GM12864 (cell line): Measurements from ENCODE around the gene MRPS23.

Experiments
- DNase-seq: peaks from one replicate; pipeline ENCODE4 v3.0.0-alpha.2; 2011; ENCODE audit warnings: low read depth
- H3K4me3 ChIP-seq: 2 replicates; pipeline ENCODE4 v1.5.1; 2011; ENCODE audit warnings: mild to moderate bottlenecking, low read depth, low read length, control low read depth
- TF ChIP-seq, protein P1 (sequence below): IDR thresholded peaks from 2 replicates; pipeline ENCODE4 v1.5.1; 2011; ENCODE audit warnings: low read depth, mild to moderate bottlenecking, moderate library complexity, low read length, control low read depth, inconsistent platforms; ENCODE audit errors: missing control alignments

The MRPS23 gene

DNA sequence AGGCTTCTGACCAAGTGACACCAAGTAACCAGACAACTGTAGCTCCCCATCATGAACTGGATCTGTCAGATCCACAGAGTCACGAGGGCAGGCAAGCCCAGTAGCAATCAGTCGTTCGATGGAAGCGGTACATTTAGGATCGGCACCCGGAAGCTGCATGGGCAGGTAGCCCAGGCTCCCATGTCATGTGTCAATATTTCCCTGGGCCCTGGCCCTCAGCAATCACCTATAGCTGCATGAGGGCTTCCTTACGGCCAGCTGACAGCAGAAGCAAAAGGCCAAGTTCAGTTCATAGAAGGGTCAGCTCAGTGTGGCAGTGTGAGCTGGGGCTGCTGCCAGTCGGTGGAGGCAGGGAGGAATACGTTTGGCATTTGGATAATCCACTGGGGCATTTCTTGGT is 31.8 kb downstream of the MRPS23 start:
- no peak overlapping the region for H3K4me3 ChIP-seq
- TF ChIP-seq, protein P1, sequence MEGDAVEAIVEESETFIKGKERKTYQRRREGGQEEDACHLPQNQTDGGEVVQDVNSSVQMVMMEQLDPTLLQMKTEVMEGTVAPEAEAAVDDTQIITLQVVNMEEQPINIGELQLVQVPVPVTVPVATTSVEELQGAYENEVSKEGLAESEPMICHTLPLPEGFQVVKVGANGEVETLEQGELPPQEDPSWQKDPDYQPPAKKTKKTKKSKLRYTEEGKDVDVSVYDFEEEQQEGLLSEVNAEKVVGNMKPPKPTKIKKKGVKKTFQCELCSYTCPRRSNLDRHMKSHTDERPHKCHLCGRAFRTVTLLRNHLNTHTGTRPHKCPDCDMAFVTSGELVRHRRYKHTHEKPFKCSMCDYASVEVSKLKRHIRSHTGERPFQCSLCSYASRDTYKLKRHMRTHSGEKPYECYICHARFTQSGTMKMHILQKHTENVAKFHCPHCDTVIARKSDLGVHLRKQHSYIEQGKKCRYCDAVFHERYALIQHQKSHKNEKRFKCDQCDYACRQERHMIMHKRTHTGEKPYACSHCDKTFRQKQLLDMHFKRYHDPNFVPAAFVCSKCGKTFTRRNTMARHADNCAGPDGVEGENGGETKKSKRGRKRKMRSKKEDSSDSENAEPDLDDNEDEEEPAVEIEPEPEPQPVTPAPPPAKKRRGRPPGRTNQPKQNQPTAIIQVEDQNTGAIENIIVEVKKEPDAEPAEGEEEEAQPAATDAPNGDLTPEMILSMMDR: no peak
- DNase-seq: no peak

DNA sequence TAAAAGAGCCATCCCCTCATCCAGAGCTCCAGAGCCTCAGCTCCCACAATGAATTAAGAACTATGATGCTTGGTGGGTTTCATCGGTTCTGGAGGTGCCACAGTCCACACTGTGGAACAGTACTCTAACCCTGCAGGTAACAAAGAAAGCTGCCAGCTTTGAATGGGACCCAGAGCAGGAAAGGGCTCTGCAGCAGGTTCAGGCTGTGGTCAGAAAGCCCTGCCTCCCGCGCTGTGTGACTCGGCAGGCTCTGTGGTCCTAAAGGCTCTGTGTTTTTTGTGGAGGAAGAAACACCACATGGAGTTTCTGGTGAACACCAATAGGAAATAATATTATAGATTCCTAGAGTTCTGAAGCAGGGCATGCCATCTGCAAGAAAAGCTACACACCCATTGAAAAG is 32.5 kb downstream of the MRPS23 start:
- no peak overlapping the region for H3K4me3 ChIP-seq
- TF ChIP-seq, protein P1: no peak
- no peak for DNase-seq

- TF ChIP-seq, protein P1: no peak
- DNase-seq: no peak
- H3K4me3 ChIP-seq: no peak overlapping the region
Measured at GRCh38 chr17:57814421-57814820, 35.4 kb downstream of the MRPS23 start.

- DNase-seq: no peak
- TF ChIP-seq, protein P1: no peak
- no peak overlapping the region for H3K4me3 ChIP-seq
Measured at GRCh38 chr17:57811638-57812280, 38.1 kb downstream of the MRPS23 start.

DNA sequence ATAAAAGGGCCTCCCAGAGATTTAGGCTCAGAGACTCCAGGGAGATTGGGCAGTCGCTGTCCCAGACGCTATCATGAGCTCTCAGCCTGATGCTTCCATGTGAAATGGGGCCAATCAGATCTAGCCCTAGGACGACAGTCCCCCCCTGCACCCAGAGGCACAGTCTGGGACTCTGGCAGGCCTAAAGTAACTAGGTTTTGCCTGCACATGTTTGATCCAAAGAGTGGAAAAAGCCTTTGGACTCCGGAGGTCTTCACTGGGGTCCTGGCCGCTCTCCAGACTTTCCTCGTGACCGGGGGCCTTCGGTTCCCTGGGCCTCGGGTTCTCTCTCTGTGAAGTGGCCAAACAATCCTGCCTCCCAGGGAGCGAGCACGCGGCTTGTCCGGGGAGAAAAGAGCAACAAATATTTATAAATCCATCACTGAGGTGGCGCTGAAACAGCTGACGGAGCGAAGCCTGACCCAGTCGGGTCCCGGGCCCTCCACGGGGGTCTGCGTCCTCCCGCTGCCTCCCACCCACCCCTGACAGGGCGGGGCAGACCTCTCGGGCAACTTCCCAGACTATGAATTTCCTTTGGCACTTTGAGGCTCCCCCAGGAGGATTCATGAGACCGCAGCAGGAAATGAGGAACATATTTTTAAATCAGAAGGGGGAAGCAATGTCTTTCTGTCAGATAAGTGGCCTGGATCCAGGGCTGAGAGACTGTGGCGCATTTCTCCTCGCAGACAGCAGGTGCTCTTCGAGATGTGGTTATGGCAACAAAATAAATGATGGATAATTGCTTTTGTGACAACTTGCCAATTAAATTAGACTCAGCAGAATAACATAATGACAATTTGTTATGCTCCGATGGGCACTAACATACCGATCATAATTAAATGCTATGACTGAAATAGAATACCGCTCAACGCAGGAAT is 38.9 kb downstream of the MRPS23 start:
- H3K4me3 ChIP-seq: no peak overlapping the region
- TF ChIP-seq, protein P1: no peak
- no peak for DNase-seq

- DNase-seq: no peak
- no peak overlapping the region for H3K4me3 ChIP-seq
- TF ChIP-seq, protein P1: no peak
Measured at GRCh38 chr17:57809879-57810278, 40.0 kb downstream of the MRPS23 start.
